Right lobe of liver (tissue), 6 donors: ENCODE data around the gene KCNJ5. TPM values are rescaled to one million over a fixed set of nuclear protein-coding genes. Genes with fewer than 3 reads are reported as not detected.

Source experiments
- ATAC-seq, 4 donors: fragments of 200-7000 bp; cut with Tn5 transposase; one replicate each; pipeline ENCODE4 v1.9.1; 2020; ENCODE audit warnings: mild to moderate bottlenecking in 4 of 4, moderate library complexity in 4 of 4
- DNase-seq, 3 donors: peaks; one replicate each; pipeline ENCODE4 v3.0.0-alpha.2; 2020
- H3K27ac ChIP-seq, 3 donors: fragments of 200-600 bp; one replicate each; pipeline ENCODE4 v1.8.0; 2022
- H3K27me3 ChIP-seq, 2 donors: fragments of 200-600 bp; one replicate each; pipeline ENCODE4 v1.8.0; 2022
- H3K36me3 ChIP-seq, 4 donors: fragments of 200-600 bp; sonication (generic) in 1 of 4; one replicate each; pipeline versions ENCODE4 v1.5.1 to v1.8.0; 2017 to 2022; ENCODE audit warnings: control low read depth in 1 of 4
- H3K4me1 ChIP-seq, 4 donors: fragments of 200-600 bp; sonication (generic) in 1 of 4; one replicate each; pipeline versions ENCODE4 v1.5.1 to v1.8.0; 2017 to 2022; ENCODE audit warnings: control low read depth in 1 of 4
- H3K4me3 ChIP-seq, 3 donors: fragments of 200-600 bp; one replicate each; pipeline ENCODE4 v1.8.0; 2022
- H3K9me3 ChIP-seq, 4 donors: fragments of 200-600 bp; sonication (generic) in 1 of 4; one replicate each; pipeline versions ENCODE4 v1.5.1 to v1.8.0; 2017 to 2022; ENCODE audit warnings: control low read depth in 1 of 4
- POLR2A ChIP-seq: fragments of 450-650 bp; IDR thresholded peaks from one replicate; pipeline ENCODE4 v1.6.1; 2017; ENCODE audit warnings: antibody characterized with exemption, mild to moderate bottlenecking
- WGBS: methylation state at CpG from one replicate; pipeline ENCODE4 v1.1.6; 2018; ENCODE audit warnings: low coverage, low lambda C conversion rate; ENCODE audit not compliant: insufficient coverage; ENCODE audit errors: missing lambda C conversion rate; 5-methylcytosine and 5-hydroxymethylcytosine counted together
- intact Hi-C, 2 donors: fragments of 100-400 bp; cut with DNase I; formaldehyde crosslinking; loops; one replicate each; pipeline versions ENCODE4 v1.11.2 to v1.14.1; 2022
- total RNA-seq, 6 experiments: library from RNA; depleted of rRNA in 2 of 6; stranded (reverse); fragments of >200 nt in 2 of 6; fragmentation: NEBNext Ultra II Directional in 3 of 6; extraction: Animal tissue kit (Norgen Biotek cat#: 25700) in 3 of 6; gene quantifications; one replicate each; pipeline versions ENCODE4 v1.1.0 to v1.2.4, GENCODE V29; 2016 to 2023
- TF ChIP-seq, protein P1 (sequence below), 4 donors: fragments of 200-600 bp in 3 of 4; fragments of 450-650 bp in 1 of 4; IDR thresholded peaks; one replicate each; pipeline versions ENCODE4 v1.5.1 to v1.8.0; 2016 to 2022; ENCODE audit warnings: antibody characterized with exemption in 4 of 4, mild to moderate bottlenecking in 2 of 4
- donor health status: DM: no; HTN: yes; CAD: no.
- donor health status: DM: no; HTN: no; CAD: no.
- donor health status: DM: no; HTN: no; CAD: no.
- donor health status: DM: no; HTN: yes; CAD: no.
- donor health status: DM: no; HTN: yes; CAD: no.

Gene KCNJ5
- total RNA-seq, 6 experiments from 2014 or later, result 0.05 to 0.80 (median 0.11) TPM

DNA sequence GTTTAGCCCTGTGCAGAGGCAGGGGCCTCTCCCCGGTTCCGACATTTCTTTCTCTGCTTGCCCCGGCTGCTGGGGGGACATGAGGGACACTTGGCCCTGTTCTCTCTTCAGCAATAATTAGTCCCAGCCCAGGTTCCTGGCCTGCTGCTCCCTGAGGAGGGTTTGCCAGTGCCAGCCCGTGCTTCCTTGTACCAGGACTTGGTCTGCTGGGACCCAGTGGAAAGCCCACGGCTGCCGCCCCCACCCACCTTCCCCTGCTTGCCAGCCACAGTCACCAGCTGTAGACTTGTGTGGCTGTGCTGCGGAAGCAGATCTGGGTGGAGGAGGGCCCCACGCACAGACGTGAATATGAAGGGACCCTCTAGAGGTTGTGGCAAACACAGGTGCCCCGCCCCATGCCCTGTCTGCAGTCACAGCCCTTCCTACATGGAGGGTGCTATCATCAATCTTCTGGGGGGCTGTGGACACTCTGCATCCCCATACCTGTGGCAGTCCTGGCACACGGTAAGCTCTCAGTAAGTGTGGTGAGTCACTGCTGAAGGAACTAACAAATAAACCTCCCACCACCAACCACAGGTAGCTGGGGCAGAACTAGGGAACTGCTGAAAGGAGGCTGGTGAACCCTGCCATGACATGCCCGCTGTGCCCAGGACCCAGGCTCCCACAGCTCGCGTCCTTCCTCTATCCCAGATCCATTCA, 50.6 kb downstream of the KCNJ5 start:
- H3K27me3 ChIP-seq, result no peaks in the 10 kb centered on the region
- no peaks in the 10 kb centered on the region for H3K9me3 ChIP-seq
- no peak overlapping the region for H3K4me3 ChIP-seq
- 90% methylated on average over 3 of the region's 14 CpGs for WGBS
- DNase-seq (no peak), ATAC-seq (no peak)
- H3K36me3 ChIP-seq, result no peaks in the 10 kb centered on the region
- no peak overlapping the region for H3K27ac ChIP-seq
- intact Hi-C loops, result no loop called here
- no peaks in the 10 kb centered on the region for H3K4me1 ChIP-seq
- no peak for TF ChIP-seq POLR2A
- TF ChIP-seq, protein P1, sequence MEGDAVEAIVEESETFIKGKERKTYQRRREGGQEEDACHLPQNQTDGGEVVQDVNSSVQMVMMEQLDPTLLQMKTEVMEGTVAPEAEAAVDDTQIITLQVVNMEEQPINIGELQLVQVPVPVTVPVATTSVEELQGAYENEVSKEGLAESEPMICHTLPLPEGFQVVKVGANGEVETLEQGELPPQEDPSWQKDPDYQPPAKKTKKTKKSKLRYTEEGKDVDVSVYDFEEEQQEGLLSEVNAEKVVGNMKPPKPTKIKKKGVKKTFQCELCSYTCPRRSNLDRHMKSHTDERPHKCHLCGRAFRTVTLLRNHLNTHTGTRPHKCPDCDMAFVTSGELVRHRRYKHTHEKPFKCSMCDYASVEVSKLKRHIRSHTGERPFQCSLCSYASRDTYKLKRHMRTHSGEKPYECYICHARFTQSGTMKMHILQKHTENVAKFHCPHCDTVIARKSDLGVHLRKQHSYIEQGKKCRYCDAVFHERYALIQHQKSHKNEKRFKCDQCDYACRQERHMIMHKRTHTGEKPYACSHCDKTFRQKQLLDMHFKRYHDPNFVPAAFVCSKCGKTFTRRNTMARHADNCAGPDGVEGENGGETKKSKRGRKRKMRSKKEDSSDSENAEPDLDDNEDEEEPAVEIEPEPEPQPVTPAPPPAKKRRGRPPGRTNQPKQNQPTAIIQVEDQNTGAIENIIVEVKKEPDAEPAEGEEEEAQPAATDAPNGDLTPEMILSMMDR (IDR thresholded peaks at IDR 0.05), result no peak

DNA sequence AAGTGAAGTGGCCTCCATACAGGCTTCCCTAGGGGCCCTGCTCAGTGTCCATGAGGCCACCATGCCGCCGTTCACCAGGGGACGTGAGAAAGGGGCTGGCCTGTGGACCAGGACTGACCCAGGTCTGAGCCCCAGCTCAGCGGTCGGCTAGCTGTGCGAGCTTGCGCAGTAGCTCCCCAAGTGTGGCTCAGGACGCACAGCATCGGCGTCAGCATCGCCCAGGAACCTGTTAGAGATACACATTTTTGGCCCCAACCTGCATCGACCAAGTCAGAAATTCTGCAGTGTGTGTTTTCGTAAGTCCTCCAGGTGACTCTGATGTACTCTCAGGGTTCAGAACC, 51.1 kb downstream of the KCNJ5 start:
- Histone ChIP-seq H3K36me3 (no peaks in the 10 kb centered on the region), H3K4me1 (no peaks in the 10 kb centered on the region), H3K27ac (no peak overlapping the region), H3K9me3 (no peaks in the 10 kb centered on the region), H3K4me3 (no peak overlapping the region), H3K27me3 (no peaks in the 10 kb centered on the region)
- DNase-seq (no peak), ATAC-seq (no peak)
- TF ChIP-seq, protein P1 (IDR thresholded peaks at IDR 0.05), result no peak
- TF ChIP-seq POLR2A, result no peak
- intact Hi-C loops, result no loop called here
- WGBS, result no CpG with 5 or more reads among the region's 13 CpGs

DNA sequence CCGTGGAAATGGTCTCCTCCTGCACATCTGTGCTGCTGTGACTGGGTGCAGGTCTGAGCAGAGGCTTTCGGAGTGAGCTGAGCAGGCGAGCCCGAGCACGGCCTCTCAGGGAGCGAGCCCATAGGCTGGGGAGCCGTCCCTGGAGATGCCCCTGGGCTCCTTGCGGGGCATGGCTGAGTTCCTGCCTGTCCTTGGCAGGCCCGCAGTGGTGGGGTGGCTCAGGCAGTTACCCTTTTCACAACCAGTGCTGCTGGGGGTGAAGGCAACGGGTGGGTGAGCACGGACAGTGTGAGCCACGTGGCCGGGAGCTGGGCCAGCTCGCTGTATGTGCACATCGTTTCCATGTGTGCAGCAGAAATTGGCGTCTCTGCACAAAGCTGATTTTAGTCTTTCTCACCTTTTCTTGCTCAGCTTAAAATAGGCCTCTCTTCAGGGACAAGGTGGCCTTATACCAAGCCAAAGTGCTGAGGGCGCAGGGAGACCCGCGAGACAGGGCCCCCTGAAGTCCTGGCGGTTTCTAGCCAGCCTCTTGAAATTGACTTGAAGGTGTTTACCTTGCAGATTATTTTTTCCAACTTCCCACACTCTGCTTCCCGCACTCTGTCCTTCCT, 51.8 kb downstream of the KCNJ5 start, which contains the start of gene TP53AIP1:
TSS of gene TP53AIP1 (minus strand) at position 55 of the 611 bp plus-strand sequence. CDS start 5,053 bp downstream, outside the sequence.
- no peaks in the 10 kb centered on the region for H3K27me3 ChIP-seq
- no peaks in the 10 kb centered on the region for H3K36me3 ChIP-seq
- H3K27ac ChIP-seq, result no peak within 1 kb of the TSS
- no peaks in the 10 kb centered on the region for H3K9me3 ChIP-seq
- WGBS, result 93% methylated on average over 5 of the region's 21 CpGs
- H3K4me3 ChIP-seq, result no peak within 1 kb of the TSS
- intact Hi-C loops, result no loop called here
- no peaks in the 10 kb centered on the region for H3K4me1 ChIP-seq
- ATAC-seq, result no peak
- TF ChIP-seq, protein P1 (IDR thresholded peaks at IDR 0.05), result no peak
- TF ChIP-seq POLR2A, result no peak
- DNase-seq, result no peak

DNA sequence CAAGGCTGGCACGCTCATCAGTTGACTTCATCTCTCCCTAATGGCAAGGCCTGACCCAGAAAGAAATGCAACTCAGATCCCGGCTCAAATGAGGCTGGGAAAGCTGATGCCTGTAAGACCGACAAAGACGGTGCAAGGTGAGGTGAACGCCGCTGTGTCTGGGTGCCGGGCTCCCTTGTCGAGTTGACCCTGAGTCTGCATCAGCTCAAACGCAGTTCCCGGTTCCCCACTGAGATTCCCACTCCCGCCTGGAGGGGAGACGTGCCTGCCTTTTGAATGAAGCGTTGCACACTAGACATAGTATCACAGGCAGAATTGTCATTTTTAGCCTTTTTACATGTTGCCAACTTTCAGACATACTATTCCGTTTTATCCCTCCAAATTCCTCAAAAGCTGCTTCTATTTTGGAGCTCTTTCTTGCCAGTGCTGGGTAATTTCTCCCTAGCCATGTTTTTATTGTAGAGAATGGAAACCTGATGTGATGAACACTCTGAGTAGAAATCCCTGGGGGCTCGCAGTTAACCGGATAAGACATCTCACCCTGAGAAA, 52.3 kb downstream of the KCNJ5 start:
- TF ChIP-seq, protein P1 (IDR thresholded peaks at IDR 0.05), result no peak
- no peak for TF ChIP-seq POLR2A
- H3K4me1 ChIP-seq, result no peaks in the 10 kb centered on the region
- intact Hi-C loops, result no loop called here
- DNase-seq (no peak), ATAC-seq (no peak)
- no peaks in the 10 kb centered on the region for H3K9me3 ChIP-seq
- H3K27ac ChIP-seq, result no peak overlapping the region
- H3K4me3 ChIP-seq, result no peak overlapping the region
- no peaks in the 10 kb centered on the region for H3K27me3 ChIP-seq
- no peaks in the 10 kb centered on the region for H3K36me3 ChIP-seq
- WGBS, result 76% methylated on average over 7 of the region's 16 CpGs
